ENCODE measurements around the gene ZNF362. TPM values are rescaled to one million over a fixed set of nuclear protein-coding genes. Genes with fewer than 3 reads are reported as not detected.
A peak's percentile ranks its signal among the peaks of the same experiment; 100 is the strongest.

ZNF362 gene
- total RNA-seq, 1 donor from 2014 or later = 7.3 TPM

DNA sequence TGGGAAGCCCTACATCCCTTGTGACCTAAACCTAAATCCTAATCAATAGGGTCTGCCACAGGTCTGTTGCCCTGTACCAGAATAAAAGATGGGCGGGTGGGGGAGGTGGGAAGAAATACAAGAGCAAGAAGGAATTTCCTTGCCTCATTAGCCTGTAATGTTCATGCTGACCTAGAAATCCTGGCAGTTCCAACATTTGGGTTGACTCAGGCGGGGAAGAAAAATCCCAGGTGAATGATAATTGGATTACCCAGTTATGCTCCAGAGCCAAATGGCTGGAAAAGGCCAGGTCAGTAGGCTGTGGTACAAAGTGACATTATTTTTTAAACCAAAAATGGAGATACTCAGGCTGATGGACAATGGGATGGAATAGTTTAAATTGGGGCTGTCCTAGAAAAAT is 91.9 kb downstream of the ZNF362 start:
- H3K4me1 ChIP-seq (ENCODE audit: control insufficient read depth in 3 of 3, insufficient read depth in 3 of 3, low read length in 3 of 3) = peaks cover 47 to 60% (median 58%) of the 10 kb centered on the region in 3 donors
- H3K27me3 ChIP-seq (ENCODE audit: control insufficient read depth in 3 of 3, insufficient read depth in 3 of 3, low read length in 3 of 3) = no peaks in the 10 kb centered on the region
- H3K36me3 ChIP-seq (ENCODE audit: control insufficient read depth in 3 of 3, insufficient read depth in 3 of 3, low read length in 3 of 3) = peaks cover 0 to 5% (median 0%) of the 10 kb centered on the region in 3 donors
- peak overlapping the region; percentile 94 for H3K27ac ChIP-seq (ENCODE audit: low read depth, low read length)
- peak overlapping the region; percentile 82 to 87 (median 85) for H3K9ac ChIP-seq (ENCODE audit: low read depth in 1 of 3, low read length in 3 of 3)
- no peaks in the 10 kb centered on the region for H3K9me3 ChIP-seq (ENCODE audit: control insufficient read depth in 3 of 3, low read length in 3 of 3)
- H3K4me3 ChIP-seq (ENCODE audit: low read length in 3 of 3) = peak overlapping the region; percentile 77 to 87 (median 80)

DNA sequence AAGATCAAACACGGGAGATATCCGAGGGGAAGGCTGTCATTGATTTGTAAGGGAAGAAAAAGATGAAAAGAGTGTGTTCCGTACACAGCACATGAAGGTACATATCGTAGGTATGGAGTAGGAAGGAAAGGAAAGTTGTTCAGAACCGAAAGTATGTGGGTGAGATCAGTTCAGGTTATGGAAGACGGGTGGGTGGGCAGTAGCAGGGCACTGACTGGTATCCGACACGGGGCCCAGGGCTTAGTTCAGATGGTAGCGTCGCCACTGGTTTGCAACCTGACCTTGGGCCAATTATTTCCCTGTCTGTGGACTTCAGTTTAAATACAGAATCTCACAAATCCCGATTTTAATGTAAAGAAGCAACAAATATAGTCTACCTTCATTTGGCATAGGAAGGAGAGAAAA is 92.4 kb downstream of the ZNF362 start:
- Histone ChIP-seq H3K4me3 (ENCODE audit: low read length in 3 of 3) (peak overlapping the region; percentile 77 to 87 (median 80)), H3K27me3 (ENCODE audit: control insufficient read depth in 3 of 3, insufficient read depth in 3 of 3, low read length in 3 of 3) (no peaks in the 10 kb centered on the region), H3K4me1 (ENCODE audit: control insufficient read depth in 3 of 3, insufficient read depth in 3 of 3, low read length in 3 of 3) (peaks cover 43 to 56% (median 55%) of the 10 kb centered on the region in 3 donors), H3K36me3 (ENCODE audit: control insufficient read depth in 3 of 3, insufficient read depth in 3 of 3, low read length in 3 of 3) (peaks cover 0 to 6% (median 0%) of the 10 kb centered on the region in 3 donors), H3K27ac (ENCODE audit: low read depth, low read length) (peak overlapping the region; percentile 94), H3K9me3 (ENCODE audit: control insufficient read depth in 3 of 3, low read length in 3 of 3) (no peaks in the 10 kb centered on the region), H3K9ac (ENCODE audit: low read depth in 1 of 3, low read length in 3 of 3) (peak overlapping the region; percentile 82 to 87 (median 85))

DNA sequence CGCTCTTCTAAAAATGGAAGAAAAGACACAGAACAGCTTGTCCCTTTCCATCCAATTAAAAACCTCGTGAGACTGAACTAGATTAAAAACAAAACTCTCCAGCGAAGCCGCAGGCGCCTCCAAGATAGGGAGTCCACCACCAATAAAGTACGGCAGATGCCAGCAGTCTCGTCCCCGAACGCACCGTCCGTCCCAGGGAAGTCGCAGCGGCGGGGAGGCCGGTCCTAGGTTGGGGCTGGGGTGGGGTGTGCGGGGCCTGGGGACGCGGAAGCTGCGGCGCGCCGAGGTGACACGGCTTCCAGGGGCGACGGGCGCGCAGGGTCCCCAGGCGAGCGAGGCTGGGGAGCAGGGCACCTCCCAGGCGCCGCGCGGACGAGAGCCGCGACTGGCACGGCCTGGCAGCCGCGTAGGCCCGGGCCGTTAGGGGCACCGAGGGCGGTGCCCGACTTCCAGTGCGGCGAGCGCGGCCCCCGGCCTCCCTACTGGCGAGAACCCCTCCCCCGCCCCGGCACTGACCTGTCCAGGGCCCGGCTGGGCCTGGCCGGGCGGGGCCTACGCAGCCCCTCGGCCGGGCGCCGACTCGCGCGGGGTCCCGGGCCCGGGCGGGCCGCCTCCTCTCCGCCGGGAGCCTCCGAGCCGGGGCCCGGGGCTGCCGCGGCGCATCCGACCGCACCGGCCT is 92.9 kb downstream of the ZNF362 start:
- Histone ChIP-seq H3K9ac (ENCODE audit: low read depth in 1 of 3, low read length in 3 of 3) (peak overlapping the region; percentile 82 to 87 (median 85)), H3K4me3 (ENCODE audit: low read length in 3 of 3) (peak overlapping the region; percentile 77 to 87 (median 80)), H3K36me3 (ENCODE audit: control insufficient read depth in 3 of 3, insufficient read depth in 3 of 3, low read length in 3 of 3) (peaks cover 2 to 10% (median 3%) of the 10 kb centered on the region in 3 donors), H3K9me3 (ENCODE audit: control insufficient read depth in 3 of 3, low read length in 3 of 3) (no peaks in the 10 kb centered on the region), H3K27me3 (ENCODE audit: control insufficient read depth in 3 of 3, insufficient read depth in 3 of 3, low read length in 3 of 3) (no peaks in the 10 kb centered on the region), H3K4me1 (ENCODE audit: control insufficient read depth in 3 of 3, insufficient read depth in 3 of 3, low read length in 3 of 3) (peaks cover 37 to 50% (median 49%) of the 10 kb centered on the region in 3 donors), H3K27ac (ENCODE audit: low read depth, low read length) (peak overlapping the region; percentile 94)

DNA sequence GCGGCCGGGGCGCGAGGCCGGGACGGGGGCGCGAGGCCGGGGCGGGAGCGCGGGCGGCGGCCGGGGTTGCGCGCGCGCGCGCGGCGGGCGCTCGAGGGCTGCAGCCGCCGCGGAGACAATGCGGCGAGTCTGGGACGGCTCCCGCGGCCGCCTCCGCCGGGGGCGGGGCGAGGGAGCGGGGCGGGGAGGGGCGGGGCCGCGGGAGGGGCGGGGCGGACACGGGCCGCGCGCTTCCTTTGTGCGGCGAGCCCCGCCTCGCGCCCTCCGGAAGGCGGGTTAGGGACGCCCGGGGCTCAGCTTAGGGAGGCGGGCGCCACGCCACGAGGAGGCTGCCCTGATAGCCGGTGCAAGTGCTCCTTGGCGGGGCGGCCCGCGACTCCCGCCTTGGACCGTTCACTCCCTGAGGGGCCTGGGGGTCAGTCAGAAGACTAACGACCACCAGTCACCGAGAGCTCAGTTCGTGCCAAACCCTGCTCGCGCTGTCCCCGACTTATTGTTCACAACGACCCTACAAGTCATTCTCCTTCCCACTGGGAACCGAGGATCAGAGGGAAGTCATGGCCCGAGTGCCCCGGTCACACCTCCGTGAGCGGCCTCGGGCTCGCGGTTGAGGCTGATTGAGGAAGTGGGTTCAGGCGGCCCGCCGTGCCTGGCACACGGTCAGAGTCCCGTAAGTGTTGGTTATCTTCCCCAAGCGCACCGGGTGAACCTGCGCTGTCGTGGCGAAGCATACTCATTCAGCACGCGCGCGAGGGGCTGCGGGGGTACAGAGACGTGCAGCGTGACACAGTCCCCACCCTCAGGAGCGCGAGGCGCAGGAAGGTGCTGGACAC is 93.7 kb downstream of the ZNF362 start:
- Histone ChIP-seq H3K27me3 (ENCODE audit: control insufficient read depth in 3 of 3, insufficient read depth in 3 of 3, low read length in 3 of 3) (no peaks in the 10 kb centered on the region), H3K9me3 (ENCODE audit: control insufficient read depth in 3 of 3, low read length in 3 of 3) (no peaks in the 10 kb centered on the region), H3K4me3 (ENCODE audit: low read length in 3 of 3) (peak overlapping the region; percentile 83 to 85 (median 84)), H3K36me3 (ENCODE audit: control insufficient read depth in 3 of 3, insufficient read depth in 3 of 3, low read length in 3 of 3) (peaks cover 6 to 17% (median 10%) of the 10 kb centered on the region in 3 donors), H3K4me1 (ENCODE audit: control insufficient read depth in 3 of 3, insufficient read depth in 3 of 3, low read length in 3 of 3) (peaks cover 30 to 43% (median 41%) of the 10 kb centered on the region in 3 donors), H3K27ac (ENCODE audit: low read depth, low read length) (peak overlapping the region; percentile 85), H3K9ac (ENCODE audit: low read depth in 1 of 3, low read length in 3 of 3) (peak overlapping the region; percentile 77 to 90 (median 88))

Small RNAs within 50 kb of the gene (small RNA-seq; reads per million reads assigned to genes)
- not detected for gene RN7SKP16

Other genes with a start within 250 kb of the ZNF362 start
- 64.2 TPM for gene AK2, start 219.6 kb upstream of the ZNF362 start, total RNA-seq
- gene AZIN2, start 175.3 kb upstream of the ZNF362 start, total RNA-seq = 5.7 TPM
- gene TRIM62, start 74.4 kb upstream of the ZNF362 start, total RNA-seq = 3.1 TPM
- not detected for gene A3GALT2, start 64.6 kb downstream of the ZNF362 start, total RNA-seq
- 31.3 TPM for gene PHC2, start 174.6 kb downstream of the ZNF362 start, total RNA-seq
- 6.8 TPM for gene ZSCAN20, start 216.2 kb downstream of the ZNF362 start, total RNA-seq